Glutamatergic neuron (in vitro differentiated cells): ENCODE results near the gene PMM2. TPM values are rescaled to one million over a fixed set of nuclear protein-coding genes. Genes with fewer than 3 reads are reported as not detected.

Experiments used
- total RNA-seq: library from RNA; stranded (reverse); fragmentation: NEBNext Ultra II Directional; extraction: Animal tissue kit (Norgen Biotek cat#: 25700); gene quantifications from one replicate; pipeline ENCODE4 v1.2.1, GENCODE V29; 2021; ENCODE audit not compliant: unreplicated experiment

PMM2 gene
- total RNA-seq, 1 donor from 2014 or later: 23.2 TPM

Other genes with a start within 250 kb of the PMM2 start
- gene TMEM114, start 207.3 kb upstream of the PMM2 start, total RNA-seq: not detected
- gene METTL22, start 176.1 kb upstream of the PMM2 start, total RNA-seq: 87.9 TPM
- gene ABAT, start 123.2 kb upstream of the PMM2 start, total RNA-seq: 70.9 TPM
- 7.3 TPM for gene TMEM186, start 200 bp upstream of the PMM2 start, total RNA-seq
- 180 TPM for gene CARHSP1, start 71.2 kb downstream of the PMM2 start, total RNA-seq
- gene LITAFD, start 84.5 kb downstream of the PMM2 start, total RNA-seq: not detected
- 167 TPM for gene USP7, start 166.1 kb downstream of the PMM2 start, total RNA-seq